Gastroesophageal sphincter (tissue), 3 donors: Measurements from ENCODE around the gene BHLHE23.

ENCODE experiments used
- POLR2A ChIP-seq, 2 donors: fragments of 450-650 bp; IDR thresholded peaks; one replicate each; pipeline ENCODE4 v1.6.1; 2017; ENCODE audit warnings: antibody characterized with exemption in 2 of 2, mild to moderate bottlenecking in 2 of 2, moderate library complexity in 1 of 2
- POLR2AphosphoS5 ChIP-seq: sonication (generic); formaldehyde crosslinking; IDR thresholded peaks from one replicate; pipeline ENCODE4 v1.6.1; 2017; ENCODE audit warnings: antibody characterized with exemption
- TF ChIP-seq, protein P1 (sequence below), 4 experiments: fragments of 200-600 bp in 2 of 4; fragments of 450-650 bp in 2 of 4; sonication (generic) in 1 of 4; IDR thresholded peaks; one replicate each; pipeline ENCODE4 v1.5.1; 2017 to 2019; ENCODE audit warnings: antibody characterized with exemption in 4 of 4, mild to moderate bottlenecking in 2 of 4, moderate library complexity in 2 of 4

DNA sequence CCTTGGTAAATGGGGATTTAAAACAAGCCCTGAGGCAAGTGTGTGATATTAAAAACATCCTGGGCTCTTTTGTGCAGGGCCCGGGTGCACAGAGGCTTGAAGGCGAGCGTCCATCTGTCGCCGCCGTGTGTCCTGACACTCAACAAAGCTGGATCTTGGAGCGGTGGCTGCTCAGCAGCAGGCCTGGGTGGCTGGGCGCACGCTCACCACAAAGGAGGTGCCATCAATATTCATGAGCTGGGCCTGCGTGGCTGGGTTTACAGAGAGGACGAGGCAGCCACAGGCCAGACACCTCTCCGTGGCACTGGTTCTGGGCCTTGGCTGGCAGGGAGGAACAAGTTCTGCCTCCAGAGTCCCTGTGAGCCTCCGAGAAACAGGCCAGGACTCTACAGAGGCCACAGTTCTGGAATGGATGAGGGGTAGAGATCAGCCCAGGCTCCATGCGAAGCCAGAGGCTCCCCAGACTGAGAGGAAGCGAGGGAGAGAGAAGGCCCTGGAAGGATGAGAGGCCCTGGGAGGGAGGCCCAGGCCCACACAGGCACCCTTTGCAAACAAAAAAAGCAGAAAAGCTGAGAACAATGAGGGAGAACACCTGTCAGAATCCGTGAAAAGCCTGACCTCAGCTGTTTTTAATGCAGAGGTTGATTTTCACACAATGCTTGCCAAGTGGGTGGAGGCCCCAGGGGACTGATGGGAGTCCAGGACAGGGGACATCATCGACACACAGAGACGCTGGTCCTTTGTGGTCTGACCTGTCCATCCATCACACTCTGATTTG lies 21.9 kb downstream of the BHLHE23 start:
- TF ChIP-seq, protein P1, sequence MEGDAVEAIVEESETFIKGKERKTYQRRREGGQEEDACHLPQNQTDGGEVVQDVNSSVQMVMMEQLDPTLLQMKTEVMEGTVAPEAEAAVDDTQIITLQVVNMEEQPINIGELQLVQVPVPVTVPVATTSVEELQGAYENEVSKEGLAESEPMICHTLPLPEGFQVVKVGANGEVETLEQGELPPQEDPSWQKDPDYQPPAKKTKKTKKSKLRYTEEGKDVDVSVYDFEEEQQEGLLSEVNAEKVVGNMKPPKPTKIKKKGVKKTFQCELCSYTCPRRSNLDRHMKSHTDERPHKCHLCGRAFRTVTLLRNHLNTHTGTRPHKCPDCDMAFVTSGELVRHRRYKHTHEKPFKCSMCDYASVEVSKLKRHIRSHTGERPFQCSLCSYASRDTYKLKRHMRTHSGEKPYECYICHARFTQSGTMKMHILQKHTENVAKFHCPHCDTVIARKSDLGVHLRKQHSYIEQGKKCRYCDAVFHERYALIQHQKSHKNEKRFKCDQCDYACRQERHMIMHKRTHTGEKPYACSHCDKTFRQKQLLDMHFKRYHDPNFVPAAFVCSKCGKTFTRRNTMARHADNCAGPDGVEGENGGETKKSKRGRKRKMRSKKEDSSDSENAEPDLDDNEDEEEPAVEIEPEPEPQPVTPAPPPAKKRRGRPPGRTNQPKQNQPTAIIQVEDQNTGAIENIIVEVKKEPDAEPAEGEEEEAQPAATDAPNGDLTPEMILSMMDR (IDR thresholded peaks at IDR 0.05) = no peak
- TF ChIP-seq POLR2A (IDR thresholded peaks at IDR 0.05) (no peak), POLR2AphosphoS5 (no peak)
